Measurements from ENCODE around the gene CHI3L2. TPM values are rescaled to one million over a fixed set of nuclear protein-coding genes. Genes with fewer than 3 reads are reported as not detected.
A peak's percentile ranks its signal among the peaks of the same experiment; 100 is the strongest.

CHI3L2 gene
- 5.6 TPM for total RNA-seq

GRCh38 chr1:111227434-111227833 is at the start of gene CHI3L2:
Gene CHI3L2 (plus strand): TSS chr1:111227713. CDS start chr1:111227730, 17 bp downstream.
- intact Hi-C loops (cut with DNase I) = loop anchor here (5.0 kb wide), 1 partner anchor 175 kb away; no protein-coding TSS in a partner anchor
- H3K27me3 ChIP-seq = no peaks in the 10 kb centered on the region
- H3K9me3 ChIP-seq = no peaks in the 10 kb centered on the region
- H3K4me3 ChIP-seq = no peak within 1 kb of the TSS
- H3K36me3 ChIP-seq = no peaks in the 10 kb centered on the region
- no peak for DNase-seq (ENCODE audit: extremely low spot score in 2 of 2)
- TF ChIP-seq POLR2AphosphoS5 (IDR thresholded peaks at IDR 0.05; ENCODE audit: insufficient read depth in 1 of 2, low read depth in 1 of 2) = no peak
- no peak for TF ChIP-seq CTCF (IDR thresholded peaks at IDR 0.05)
- no peak for TF ChIP-seq POLR2A (IDR thresholded peaks at IDR 0.05)
- peaks cover 5% of the 10 kb centered on the region for H3K4me1 ChIP-seq
- peak within 1 kb of the TSS; percentile 51 for H3K27ac ChIP-seq

GRCh38 chr1:111179968-111180533 is 47.5 kb upstream of the CHI3L2 start:
- no peak overlapping the region for H3K4me3 ChIP-seq
- no peak overlapping the region for H3K27ac ChIP-seq
- no peak for DNase-seq (ENCODE audit: extremely low spot score in 2 of 2)
- peaks cover 9% of the 10 kb centered on the region for H3K4me1 ChIP-seq
- TF ChIP-seq POLR2AphosphoS5 (IDR thresholded peaks at IDR 0.05; ENCODE audit: insufficient read depth in 1 of 2, low read depth in 1 of 2) (no peak), POLR2A (IDR thresholded peaks at IDR 0.05) (no peak), CTCF (IDR thresholded peaks at IDR 0.05) (no peak)
- intact Hi-C loops (cut with DNase I) = no loop called here
- H3K9me3 ChIP-seq = no peaks in the 10 kb centered on the region
- H3K36me3 ChIP-seq = peaks cover 0 to 7% of the 10 kb centered on the region in 2 donors
- H3K27me3 ChIP-seq = no peaks in the 10 kb centered on the region

- H3K27ac ChIP-seq = no peak overlapping the region
- DNase-seq (ENCODE audit: extremely low spot score in 2 of 2) = no peak
- no peak for TF ChIP-seq POLR2AphosphoS5 (IDR thresholded peaks at IDR 0.05; ENCODE audit: insufficient read depth in 1 of 2, low read depth in 1 of 2)
- no peak for TF ChIP-seq POLR2A (IDR thresholded peaks at IDR 0.05)
- TF ChIP-seq CTCF (IDR thresholded peaks at IDR 0.05) = no peak
- H3K27me3 ChIP-seq = no peaks in the 10 kb centered on the region
- intact Hi-C loops (cut with DNase I) = no loop called here
- H3K4me3 ChIP-seq = no peak overlapping the region
- peaks cover 0 to 5% of the 10 kb centered on the region in 2 donors for H3K36me3 ChIP-seq
- H3K9me3 ChIP-seq = no peaks in the 10 kb centered on the region
- peaks cover 9% of the 10 kb centered on the region for H3K4me1 ChIP-seq
Observed at GRCh38 chr1:111182052-111182451, 45.5 kb upstream of the CHI3L2 start.

- Histone ChIP-seq H3K4me1 (peaks cover 9% of the 10 kb centered on the region), H3K9me3 (no peaks in the 10 kb centered on the region), H3K27ac (no peak overlapping the region), H3K4me3 (no peak overlapping the region), H3K36me3 (peaks cover 0 to 18% of the 10 kb centered on the region in 2 donors), H3K27me3 (no peaks in the 10 kb centered on the region)
- intact Hi-C loops (cut with DNase I) = no loop called here
- no peak for DNase-seq (ENCODE audit: extremely low spot score in 2 of 2)
- TF ChIP-seq CTCF (IDR thresholded peaks at IDR 0.05) (no peak), POLR2A (IDR thresholded peaks at IDR 0.05) (no peak), POLR2AphosphoS5 (IDR thresholded peaks at IDR 0.05; ENCODE audit: insufficient read depth in 1 of 2, low read depth in 1 of 2) (no peak)
Observed at GRCh38 chr1:111183308-111184069, 44.0 kb upstream of the CHI3L2 start.

- TF ChIP-seq POLR2A (IDR thresholded peaks at IDR 0.05) = no peak
- no peak for TF ChIP-seq POLR2AphosphoS5 (IDR thresholded peaks at IDR 0.05; ENCODE audit: insufficient read depth in 1 of 2, low read depth in 1 of 2)
- TF ChIP-seq CTCF (IDR thresholded peaks at IDR 0.05) = no peak
- no peak for DNase-seq (ENCODE audit: extremely low spot score in 2 of 2)
- Histone ChIP-seq H3K9me3 (no peaks in the 10 kb centered on the region), H3K4me3 (no peak overlapping the region), H3K27ac (no peak overlapping the region), H3K4me1 (peaks cover 9% of the 10 kb centered on the region), H3K36me3 (peaks cover 0 to 21% of the 10 kb centered on the region in 2 donors), H3K27me3 (no peaks in the 10 kb centered on the region)
- intact Hi-C loops (cut with DNase I) = no loop called here
Observed at GRCh38 chr1:111184663-111185062, 42.9 kb upstream of the CHI3L2 start.
